Mucosa of stomach (tissue), 1 donor: Measurements from ENCODE around the gene RPL13A.
A peak's percentile ranks its signal among the peaks of the same experiment; 100 is the strongest.

ENCODE experiments used
- H3K27me3 ChIP-seq: one replicate; pipeline ENCODE4 v1.7.0; 2013; ENCODE audit warnings: mild to moderate bottlenecking, low read length; ENCODE audit not compliant: control insufficient read depth, insufficient read depth
- H3K36me3 ChIP-seq: one replicate; pipeline ENCODE4 v1.7.0; 2013; ENCODE audit warnings: low read length; ENCODE audit not compliant: control insufficient read depth, insufficient read depth
- H3K4me1 ChIP-seq: one replicate; pipeline ENCODE4 v1.7.0; 2013; ENCODE audit warnings: mild to moderate bottlenecking, low read length; ENCODE audit not compliant: control insufficient read depth, insufficient read depth
- H3K4me3 ChIP-seq: one replicate; pipeline ENCODE4 v1.7.0; 2013; ENCODE audit warnings: low read length
- H3K9ac ChIP-seq: one replicate; pipeline ENCODE4 v1.7.0; 2013; ENCODE audit warnings: mild to moderate bottlenecking, low read length, moderate library complexity
- H3K9me3 ChIP-seq: one replicate; pipeline ENCODE4 v1.7.0; 2013; ENCODE audit warnings: mild to moderate bottlenecking, low read length, moderate library complexity; ENCODE audit not compliant: control insufficient read depth
- donor health status: Pancreatic carcinoma.

The RPL13A gene

DNA sequence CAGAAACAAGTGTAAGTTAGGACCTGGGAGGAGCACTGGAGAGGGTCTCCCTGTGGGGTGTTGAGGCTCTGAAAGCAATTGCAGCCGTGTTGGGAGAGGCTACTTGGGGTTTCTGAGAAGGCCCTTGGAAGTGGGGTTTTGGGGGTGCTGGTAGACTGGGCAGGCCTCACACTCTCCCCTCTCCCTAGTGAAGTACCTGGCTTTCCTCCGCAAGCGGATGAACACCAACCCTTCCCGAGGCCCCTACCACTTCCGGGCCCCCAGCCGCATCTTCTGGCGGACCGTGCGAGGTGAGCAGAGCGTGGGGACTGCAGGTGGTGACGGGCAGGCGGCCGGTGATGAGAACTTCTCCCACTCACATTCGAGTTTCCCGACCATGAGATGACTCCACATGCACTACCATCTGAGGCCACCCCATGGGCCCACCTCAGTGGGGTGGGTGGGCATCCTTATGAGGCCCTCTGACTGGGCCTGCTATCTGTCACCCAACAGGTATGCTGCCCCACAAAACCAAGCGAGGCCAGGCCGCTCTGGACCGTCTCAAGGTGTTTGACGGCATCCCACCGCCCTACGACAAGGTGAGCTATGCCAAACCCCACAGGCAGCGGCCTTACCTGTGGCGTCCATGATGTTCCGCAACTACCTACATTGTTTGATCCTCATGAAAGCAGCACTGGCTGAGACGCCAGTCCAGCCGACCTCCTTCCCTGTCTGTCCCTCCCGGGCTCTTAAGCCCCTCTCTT is 3.0 kb downstream of the RPL13A start:
- Histone ChIP-seq H3K9ac (no peak overlapping the region), H3K36me3 (peaks cover 21% of the 10 kb centered on the region), H3K27me3 (no peaks in the 10 kb centered on the region), H3K4me3 (no peak overlapping the region), H3K9me3 (no peaks in the 10 kb centered on the region), H3K4me1 (peaks cover 22% of the 10 kb centered on the region)

DNA sequence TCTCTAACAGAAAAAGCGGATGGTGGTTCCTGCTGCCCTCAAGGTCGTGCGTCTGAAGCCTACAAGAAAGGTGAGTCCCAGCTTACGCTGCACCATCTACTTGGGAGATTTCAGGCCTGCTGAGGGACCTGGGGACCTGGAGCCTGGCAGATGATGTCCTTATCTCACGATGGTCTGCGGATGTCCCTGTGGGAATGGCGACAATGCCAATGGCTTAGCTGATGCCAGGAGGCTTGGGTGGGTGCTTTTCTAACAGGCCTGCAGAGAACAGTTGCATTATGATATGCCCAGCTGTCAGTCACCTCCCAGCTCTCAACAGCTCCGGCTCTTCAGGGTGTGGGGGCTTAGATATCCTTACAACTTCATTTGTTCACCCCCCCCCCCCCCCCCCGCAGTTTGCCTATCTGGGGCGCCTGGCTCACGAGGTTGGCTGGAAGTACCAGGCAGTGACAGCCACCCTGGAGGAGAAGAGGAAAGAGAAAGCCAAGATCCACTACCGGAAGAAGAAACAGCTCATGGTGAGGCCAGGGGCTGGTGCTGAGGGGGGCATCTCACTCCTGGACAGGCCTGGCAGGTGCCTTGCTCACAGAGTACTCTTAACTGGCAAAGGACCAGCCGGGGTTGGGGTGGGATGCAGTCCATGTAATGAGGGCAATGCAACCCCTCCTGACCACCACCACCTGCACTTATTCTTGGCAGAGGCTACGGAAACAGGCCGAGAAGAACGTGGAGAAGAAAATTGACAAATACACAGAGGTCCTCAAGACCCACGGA is 3.8 kb downstream of the RPL13A start:
- Histone ChIP-seq H3K27me3 (no peaks in the 10 kb centered on the region), H3K9ac (no peak overlapping the region), H3K36me3 (peaks cover 21% of the 10 kb centered on the region), H3K4me3 (no peak overlapping the region), H3K9me3 (no peaks in the 10 kb centered on the region), H3K4me1 (peaks cover 22% of the 10 kb centered on the region)

DNA sequence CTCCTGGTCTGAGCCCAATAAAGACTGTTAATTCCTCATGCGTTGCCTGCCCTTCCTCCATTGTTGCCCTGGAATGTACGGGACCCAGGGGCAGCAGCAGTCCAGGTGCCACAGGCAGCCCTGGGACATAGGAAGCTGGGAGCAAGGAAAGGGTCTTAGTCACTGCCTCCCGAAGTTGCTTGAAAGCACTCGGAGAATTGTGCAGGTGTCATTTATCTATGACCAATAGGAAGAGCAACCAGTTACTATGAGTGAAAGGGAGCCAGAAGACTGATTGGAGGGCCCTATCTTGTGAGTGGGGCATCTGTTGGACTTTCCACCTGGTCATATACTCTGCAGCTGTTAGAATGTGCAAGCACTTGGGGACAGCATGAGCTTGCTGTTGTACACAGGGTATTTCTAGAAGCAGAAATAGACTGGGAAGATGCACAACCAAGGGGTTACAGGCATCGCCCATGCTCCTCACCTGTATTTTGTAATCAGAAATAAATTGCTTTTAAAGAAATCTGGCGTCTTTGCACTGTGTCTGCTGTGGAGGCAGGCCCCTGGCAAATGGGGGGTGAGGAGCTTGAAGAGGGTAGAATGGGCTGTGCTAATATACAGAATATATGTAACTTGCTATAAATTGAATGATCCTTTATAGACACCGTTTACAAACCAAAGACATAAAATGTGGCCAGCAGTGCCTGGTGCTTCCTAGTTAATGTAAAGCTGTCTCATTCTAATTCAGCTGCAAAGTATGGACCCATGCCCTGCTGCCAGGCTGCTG is 4.6 kb downstream of the RPL13A start:
- Histone ChIP-seq H3K4me3 (no peak overlapping the region), H3K36me3 (peaks cover 21% of the 10 kb centered on the region), H3K4me1 (peaks cover 25% of the 10 kb centered on the region), H3K9me3 (no peaks in the 10 kb centered on the region), H3K9ac (no peak overlapping the region), H3K27me3 (no peaks in the 10 kb centered on the region)

DNA sequence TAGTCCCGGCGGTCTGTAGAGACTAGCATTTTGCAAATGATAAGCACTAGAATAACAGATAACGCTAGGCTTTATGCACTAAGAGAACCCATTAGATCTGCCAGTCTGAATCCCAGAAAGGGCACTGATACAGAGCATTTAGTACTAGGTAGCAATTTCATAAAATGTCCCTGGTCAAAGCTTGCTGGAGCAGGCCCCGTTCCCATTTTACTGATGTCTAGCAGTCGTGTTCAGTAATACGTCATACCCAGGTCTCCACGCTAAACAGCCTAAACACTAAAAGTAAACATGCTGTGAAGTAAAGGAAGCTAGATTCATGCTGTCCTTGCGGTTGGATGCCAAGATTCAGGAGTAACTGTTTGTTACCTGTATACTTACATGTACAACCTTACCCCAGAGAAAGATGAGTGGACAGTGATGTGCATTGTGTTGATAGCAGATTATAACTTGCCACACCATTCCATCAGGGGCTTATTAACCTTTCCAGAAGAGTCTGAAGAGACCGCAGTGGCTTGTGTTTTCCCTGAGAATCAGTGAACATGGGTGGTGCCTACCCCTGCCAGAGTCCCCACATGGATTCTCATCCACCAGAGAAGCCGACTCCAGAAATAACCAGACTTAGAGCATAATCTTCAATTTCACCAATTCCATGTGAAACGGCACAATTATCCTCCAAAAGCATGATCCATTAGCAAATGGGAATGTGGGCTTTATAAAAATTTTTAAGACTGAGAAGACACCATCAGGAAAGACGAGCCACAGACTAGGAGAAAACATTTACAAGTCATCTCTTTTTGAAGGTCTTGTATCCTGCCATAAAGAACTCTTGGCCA is 5.4 kb downstream of the RPL13A start:
- Histone ChIP-seq H3K4me1 (peaks cover 33% of the 10 kb centered on the region), H3K4me3 (no peak overlapping the region), H3K27me3 (no peaks in the 10 kb centered on the region), H3K9me3 (no peaks in the 10 kb centered on the region), H3K9ac (no peak overlapping the region), H3K36me3 (peaks cover 28% of the 10 kb centered on the region)

DNA sequence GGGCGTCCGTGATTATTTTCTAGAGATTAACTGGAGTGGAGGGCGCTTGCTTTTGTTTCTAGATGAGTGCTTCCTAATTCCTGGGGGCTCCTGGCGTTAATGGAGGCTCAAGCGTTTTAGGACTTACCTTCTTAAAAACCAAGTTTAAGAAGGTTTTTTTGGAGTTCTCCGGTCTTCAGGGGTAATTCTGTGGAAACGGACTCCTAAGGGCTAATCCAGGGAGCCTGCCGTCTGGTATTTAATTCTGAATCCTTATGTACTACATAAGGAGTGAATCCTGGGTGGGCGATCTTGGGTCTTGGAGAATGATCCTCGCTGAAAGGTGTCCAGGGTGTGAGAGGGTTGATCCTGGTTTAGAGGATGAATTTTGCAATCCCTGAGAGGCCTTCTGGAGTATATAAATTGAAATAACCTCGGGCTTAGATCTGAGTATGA is 9.2 kb downstream of the RPL13A start:
- H3K36me3 ChIP-seq = peaks cover 29% of the 10 kb centered on the region

DNA sequence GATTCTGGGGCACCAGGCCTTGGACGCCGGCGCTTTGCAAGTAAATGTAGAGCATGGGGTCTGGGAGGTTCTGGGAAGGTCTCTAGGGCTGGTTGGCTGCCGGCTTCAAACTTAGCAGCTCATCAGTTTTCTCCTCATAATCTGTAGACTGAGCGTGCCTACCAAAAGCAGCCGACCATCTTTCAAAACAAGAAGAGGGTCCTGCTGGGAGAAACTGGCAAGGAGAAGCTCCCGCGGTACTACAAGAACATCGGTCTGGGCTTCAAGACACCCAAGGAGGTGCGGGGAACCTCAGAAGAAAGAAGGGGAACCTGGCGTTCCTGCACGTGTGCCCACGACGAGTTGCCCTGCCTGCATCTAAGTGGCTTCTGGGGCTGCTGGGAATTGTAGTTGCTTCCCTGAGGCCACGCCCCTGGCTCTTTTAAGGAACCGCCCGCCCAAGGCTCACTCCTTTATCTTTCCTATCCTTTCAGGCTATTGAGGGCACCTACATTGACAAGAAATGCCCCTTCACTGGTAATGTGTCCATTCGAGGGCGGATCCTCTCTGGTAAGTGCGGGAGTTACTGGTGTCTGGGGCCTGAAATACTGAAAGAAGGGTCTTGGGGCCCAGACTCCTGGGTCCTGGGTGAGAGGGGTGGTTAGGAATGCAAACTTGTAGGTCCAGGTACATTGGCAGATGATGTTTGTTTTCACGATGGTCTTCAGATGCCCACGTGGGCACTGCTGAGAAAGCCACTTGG is 9.8 kb downstream of the RPL13A start:
- peaks cover 44% of the 10 kb centered on the region for H3K4me1 ChIP-seq

More for the DNA sequence above, 9.2 kb downstream of the RPL13A start:
- Histone ChIP-seq H3K4me1 (peaks cover 44% of the 10 kb centered on the region), H3K9me3 (no peaks in the 10 kb centered on the region), H3K27me3 (no peaks in the 10 kb centered on the region), H3K4me3 (peak overlapping the region; percentile 98), H3K9ac (peak overlapping the region; percentile 95)

DNA sequence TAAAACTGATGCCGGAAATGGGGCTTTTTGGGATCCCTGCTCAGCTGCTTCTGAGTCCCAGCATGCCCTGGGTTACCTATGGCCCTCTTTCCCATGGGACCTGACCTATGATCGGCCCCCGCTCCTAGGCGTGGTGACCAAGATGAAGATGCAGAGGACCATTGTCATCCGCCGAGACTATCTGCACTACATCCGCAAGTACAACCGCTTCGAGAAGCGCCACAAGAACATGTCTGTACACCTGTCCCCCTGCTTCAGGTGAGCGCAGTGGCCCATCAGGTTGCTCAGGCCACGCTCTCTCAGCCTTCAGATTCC is 10.3 kb downstream of the RPL13A start:
- Histone ChIP-seq H3K27me3 (no peaks in the 10 kb centered on the region), H3K9me3 (no peaks in the 10 kb centered on the region), H3K9ac (peak overlapping the region; percentile 95), H3K4me1 (peaks cover 44% of the 10 kb centered on the region), H3K36me3 (peaks cover 23% of the 10 kb centered on the region), H3K4me3 (peak overlapping the region; percentile 98)

More for the DNA sequence above, 9.8 kb downstream of the RPL13A start:
- no peaks in the 10 kb centered on the region for H3K27me3 ChIP-seq
- H3K36me3 ChIP-seq = peaks cover 23% of the 10 kb centered on the region
- H3K4me3 ChIP-seq = peak overlapping the region; percentile 98
- H3K9ac ChIP-seq = peak overlapping the region; percentile 95
- H3K9me3 ChIP-seq = no peaks in the 10 kb centered on the region

DNA sequence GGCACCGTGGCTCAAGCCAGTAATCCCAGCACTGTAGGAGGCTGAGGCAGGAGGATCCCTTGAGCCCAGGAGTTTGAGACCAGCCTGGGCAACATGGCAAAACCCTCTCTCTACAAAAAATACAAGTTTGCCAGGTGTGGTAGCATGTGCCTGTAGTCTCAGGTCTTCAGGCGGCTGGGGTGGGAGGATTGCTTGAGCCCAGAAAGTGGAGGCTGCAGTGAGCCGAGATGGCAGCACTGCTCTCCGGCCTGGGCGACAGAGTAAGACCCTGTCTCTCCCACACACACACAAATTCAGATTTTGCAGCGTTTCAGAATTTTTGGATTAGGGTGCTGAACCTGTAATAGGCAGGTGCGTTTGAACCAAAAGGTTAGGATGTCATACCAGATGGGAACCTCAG is 11.1 kb downstream of the RPL13A start:
- Histone ChIP-seq H3K36me3 (peaks cover 23% of the 10 kb centered on the region), H3K9ac (no peak overlapping the region), H3K4me3 (no peak overlapping the region), H3K4me1 (peaks cover 50% of the 10 kb centered on the region), H3K27me3 (no peaks in the 10 kb centered on the region), H3K9me3 (no peaks in the 10 kb centered on the region)

DNA sequence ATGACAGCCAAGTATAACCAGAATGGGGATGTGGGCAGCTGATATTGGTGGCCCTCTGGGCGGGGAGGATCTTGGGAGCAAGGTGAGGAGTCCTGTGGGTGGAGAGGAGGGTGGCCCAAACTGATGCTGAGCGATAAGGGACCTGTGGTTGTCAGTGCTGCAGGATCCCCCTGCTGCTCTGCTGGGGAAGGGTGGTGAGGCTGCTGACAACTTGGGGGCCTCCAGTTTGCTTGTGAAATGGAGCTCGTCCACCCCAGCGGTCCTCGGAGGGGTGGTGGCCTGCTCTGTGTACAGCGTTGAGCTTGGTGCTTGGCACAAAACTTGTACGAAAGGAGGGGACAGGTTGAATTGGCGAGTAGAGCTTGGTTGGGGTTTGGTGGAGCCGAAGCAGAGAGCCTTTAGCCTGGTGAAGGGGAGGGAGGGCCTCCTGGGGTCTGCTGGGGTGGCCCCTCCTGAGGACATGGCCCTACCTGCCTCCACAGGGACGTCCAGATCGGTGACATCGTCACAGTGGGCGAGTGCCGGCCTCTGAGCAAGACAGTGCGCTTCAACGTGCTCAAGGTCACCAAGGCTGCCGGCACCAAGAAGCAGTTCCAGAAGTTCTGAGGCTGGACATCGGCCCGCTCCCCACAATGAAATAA is 11.7 kb downstream of the RPL13A start:
- no peaks in the 10 kb centered on the region for H3K27me3 ChIP-seq
- H3K9me3 ChIP-seq = no peaks in the 10 kb centered on the region
- H3K9ac ChIP-seq = no peak overlapping the region
- H3K4me1 ChIP-seq = peaks cover 50% of the 10 kb centered on the region
- no peak overlapping the region for H3K4me3 ChIP-seq
- H3K36me3 ChIP-seq = peaks cover 23% of the 10 kb centered on the region

DNA sequence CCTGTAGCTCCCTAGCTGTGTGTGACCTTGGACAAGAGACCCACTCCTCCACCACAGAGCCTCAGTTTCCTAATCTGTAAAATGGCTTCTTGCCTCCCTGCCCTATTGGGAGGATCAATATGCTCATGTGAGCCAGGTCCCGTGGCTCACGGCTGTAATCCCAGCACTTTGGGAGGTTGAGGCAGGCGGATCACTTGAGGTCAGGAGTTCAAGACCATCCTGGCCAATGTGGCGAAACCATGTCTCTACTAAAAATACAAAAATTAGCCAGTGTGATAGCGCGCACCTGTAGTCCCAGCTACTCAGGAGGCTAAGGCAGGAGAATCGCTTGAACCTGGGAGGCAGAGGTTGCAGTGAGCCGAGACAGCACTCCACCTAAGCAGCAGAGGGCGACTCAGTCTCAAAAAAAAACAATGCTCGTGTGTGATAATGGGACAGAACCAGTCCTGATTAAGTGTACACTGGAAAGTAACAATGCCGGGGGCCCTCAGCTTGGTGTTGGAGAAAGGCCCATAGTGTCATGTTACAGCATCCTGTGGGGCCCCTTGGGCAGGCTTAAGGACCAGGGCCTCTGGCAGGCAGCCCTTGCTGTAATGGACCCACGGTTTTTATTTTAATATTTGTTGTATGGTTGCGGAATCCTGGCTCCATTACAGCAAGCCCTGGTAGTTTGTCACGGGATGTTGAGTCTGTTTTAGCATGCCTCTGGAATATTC is 15.6 kb downstream of the RPL13A start:
- peaks cover 14% of the 10 kb centered on the region for H3K36me3 ChIP-seq
- no peak overlapping the region for H3K9ac ChIP-seq
- H3K27me3 ChIP-seq = no peaks in the 10 kb centered on the region
- peaks cover 36% of the 10 kb centered on the region for H3K4me1 ChIP-seq
- H3K9me3 ChIP-seq = no peaks in the 10 kb centered on the region
- no peak overlapping the region for H3K4me3 ChIP-seq
